SU-DHL-6 (cell line): ENCODE results near the gene APOL4.
"Not testable (repeated sequence)": the region's sequence is repeated elsewhere in the genome, so short reads cannot be mapped to it uniquely, and the experiment has no call there.

ENCODE experiments used
- CTCF ChIP-seq: fragments of 200-600 bp; sonication (generic); IDR thresholded peaks from one replicate; pipeline ENCODE4 v1.5.1; 2017; ENCODE audit warnings: antibody characterized with exemption, mild to moderate bottlenecking, low read length, moderate library complexity; ENCODE audit not compliant: insufficient read depth, poor library complexity, severe bottlenecking
- EZH2phosphoT487 ChIP-seq: fragments of 200-600 bp; sonication (generic), shearing (Covaris generic); conservative IDR thresholded peaks from 2 replicates; pipeline ENCODE4 v1.6.1; 2018; ENCODE audit warnings: mild to moderate bottlenecking, antibody characterized with exemption, low read length, moderate library complexity, mixed read lengths

GRCh38 chr22:36209488-36209908 lies 7.9 kb upstream of the APOL4 start:
- TF ChIP-seq CTCF, EZH2phosphoT487: not testable (repeated sequence)
